Stimulated activated naive CD8-positive, alpha-beta T cell treated with anti-CD3 and anti-CD28 coated beads, Interleukin-15, Interleukin-2, amounts not matched to agents 100 U/mL and 50 U/mL, for 24 hours (primary cell): ENCODE results near the gene PDE4C.
"Not testable (repeated sequence)": the region's sequence is repeated elsewhere in the genome, so short reads cannot be mapped to it uniquely, and the experiment has no call there.

Source experiments
- ATAC-seq: fragments of 150-1000 bp; cut with Tn5 transposase; one replicate; pipeline ENCODE4 v1.10.0; 2021
- DNase-seq: peaks from one replicate; pipeline ENCODE4 v3.0.0; 2021

Gene PDE4C

GRCh38 chr19:18223860-18224524 lies 2.2 kb downstream of the PDE4C start:
- DNase-seq: peak; percentile 63
- ATAC-seq: no peak

DNA sequence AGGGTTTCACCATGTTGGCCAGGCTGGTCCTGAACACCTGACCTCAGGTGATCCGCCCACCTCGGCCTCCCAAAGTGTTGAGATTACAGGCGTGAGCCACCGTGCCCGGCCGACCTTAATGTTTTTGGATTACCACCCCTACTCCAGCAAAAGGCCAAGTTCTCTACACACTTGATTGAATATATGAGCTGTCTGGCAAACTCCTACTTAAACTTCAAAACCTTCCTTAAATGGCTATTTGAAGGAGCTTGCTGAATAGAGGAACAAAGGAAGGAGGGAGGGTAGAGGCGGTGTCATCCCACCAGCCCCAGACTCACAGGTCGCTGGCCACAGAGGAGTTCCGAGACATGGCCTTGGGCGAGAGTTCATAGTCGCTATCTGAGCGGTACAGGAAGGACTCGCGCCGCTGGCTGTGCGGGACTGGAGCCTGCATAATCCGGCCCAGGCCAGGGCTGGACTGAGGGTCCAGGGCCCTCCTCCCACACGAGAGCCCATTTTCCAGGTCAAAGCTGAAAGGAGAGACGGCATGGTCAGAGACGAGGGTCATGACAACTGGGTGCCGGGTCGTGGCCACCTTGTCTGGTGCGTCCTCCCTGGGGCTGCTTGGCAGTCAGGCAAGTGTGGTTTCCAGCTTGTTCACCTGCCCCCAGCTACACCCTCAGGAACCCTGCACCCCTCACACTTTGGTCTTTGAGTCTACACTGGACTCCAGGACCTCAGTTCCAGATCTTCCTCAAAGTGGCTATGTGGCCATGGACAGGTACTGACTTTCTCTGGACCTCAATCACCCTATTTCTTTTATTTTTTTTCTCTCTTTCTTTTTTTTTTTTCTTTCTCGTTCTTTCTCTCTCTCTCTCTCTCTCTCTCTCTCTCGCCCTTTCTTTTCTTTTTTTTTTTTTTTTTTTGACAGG lies 4.2 kb downstream of the PDE4C start:
- ATAC-seq (no peak), DNase-seq (no peak)

GRCh38 chr19:18220632-18221275 lies 5.5 kb downstream of the PDE4C start:
- DNase-seq (no peak), ATAC-seq (no peak)

DNA sequence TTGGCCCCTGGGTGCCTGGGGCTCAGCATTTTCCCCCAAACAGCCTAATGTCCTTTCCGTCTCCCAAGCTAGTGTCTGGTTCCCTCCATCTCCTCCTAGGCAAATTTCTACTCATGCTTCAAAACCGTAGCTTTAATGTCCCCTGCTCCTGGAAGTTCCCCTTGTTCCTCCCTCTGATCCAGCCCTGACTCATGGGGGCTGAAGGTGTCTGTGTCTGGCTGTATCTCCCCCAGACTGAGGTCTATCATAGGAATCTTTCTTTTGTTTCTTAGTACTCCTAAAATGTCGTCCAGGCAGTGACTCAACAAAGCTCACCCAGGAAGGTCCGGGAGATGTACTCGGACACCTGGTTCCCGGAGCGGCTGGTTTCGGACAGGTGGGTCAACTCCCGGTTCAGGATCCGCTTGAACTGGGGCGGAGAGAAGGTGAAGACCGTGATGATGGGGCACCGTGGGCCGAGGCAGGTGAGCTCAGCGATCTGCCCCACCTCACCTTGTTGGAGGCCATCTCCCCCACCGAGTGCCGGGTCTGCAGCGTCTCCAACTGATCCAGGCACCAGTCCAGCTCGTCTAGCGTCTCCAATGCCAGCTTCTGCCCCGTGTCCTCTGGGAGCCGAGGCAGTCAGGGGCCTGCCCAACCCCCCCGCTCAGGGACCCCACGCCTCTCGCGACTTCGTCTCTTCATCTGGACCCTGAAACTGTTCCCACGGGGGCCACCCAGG lies 6.2 kb downstream of the PDE4C start:
- ATAC-seq (no peak), DNase-seq (no peak)

GRCh38 chr19:18218600-18218999 lies 7.6 kb downstream of the PDE4C start:
- ATAC-seq (no peak), DNase-seq (no peak)

DNA sequence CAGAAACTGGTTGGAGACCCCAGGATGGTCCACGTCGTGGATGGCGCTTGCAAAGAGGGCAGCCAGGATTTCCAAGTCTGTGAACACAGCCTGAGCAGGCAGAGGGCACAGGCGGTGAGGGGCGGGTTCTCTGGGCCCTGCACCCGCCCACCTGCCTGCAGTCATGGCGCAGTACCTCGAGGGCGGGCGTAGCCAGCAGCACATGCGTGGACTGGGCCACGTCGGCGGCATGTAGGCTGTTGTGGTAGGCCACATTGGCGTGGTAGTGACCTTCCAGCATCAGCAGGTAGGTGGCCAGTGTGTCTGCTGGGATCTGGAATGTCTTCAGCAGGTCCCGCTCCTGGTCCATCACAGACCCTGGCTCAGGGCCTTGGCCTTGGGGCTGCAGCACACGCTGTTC lies 8.1 kb downstream of the PDE4C start:
- no peak for ATAC-seq
- no peak for DNase-seq

DNA sequence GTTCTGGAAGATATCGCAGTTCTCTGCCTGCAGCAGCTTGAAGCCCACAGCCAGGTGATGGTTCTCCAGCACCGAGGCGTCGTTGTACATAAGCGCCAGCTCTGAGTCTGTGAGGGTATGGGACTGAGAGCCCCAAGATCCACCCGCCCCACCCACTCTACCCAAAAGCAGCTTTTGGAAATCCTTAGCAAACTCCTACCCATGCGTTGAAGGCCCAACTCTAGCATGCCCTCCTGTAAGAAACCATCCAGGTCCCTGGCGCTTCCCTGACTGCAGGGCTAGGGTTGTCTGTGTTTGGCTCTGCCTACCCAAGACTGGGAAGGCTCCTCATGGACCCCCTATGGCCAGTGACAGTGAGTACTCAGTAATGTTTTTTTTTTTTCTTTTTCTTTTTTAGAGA lies 9.4 kb downstream of the PDE4C start:
- DNase-seq: no peak
- ATAC-seq: no peak

DNA sequence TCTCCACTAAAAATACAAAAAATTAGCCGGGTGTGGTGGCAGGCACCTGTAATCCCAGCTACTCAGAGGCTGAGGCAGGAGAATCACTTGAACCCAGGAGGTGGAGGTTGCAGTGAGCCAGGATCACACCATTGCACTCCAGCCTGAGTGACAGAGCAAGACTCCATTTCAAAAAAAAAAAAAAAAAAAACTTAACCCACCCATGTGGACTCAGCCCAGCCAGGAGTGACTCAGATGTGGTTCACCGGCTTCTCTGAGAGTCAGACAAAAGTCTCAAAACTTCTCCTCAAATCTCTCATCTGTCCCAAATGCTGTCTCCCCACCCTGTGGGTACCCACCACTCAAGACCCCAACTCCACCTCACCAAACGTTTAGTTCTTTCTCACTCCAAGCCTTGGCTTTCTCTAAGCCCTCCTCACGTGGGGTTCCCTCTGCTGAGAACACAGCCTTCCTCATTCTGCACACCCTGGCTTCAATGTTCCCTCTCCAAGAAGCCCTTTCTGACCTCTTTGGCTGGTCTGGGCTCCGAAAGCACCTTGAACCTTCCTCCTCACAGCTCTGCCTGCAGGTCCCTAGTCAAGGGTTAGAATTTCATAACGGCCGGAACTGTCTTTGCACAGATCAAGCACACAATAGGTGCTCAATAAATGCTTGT lies 11.3 kb downstream of the PDE4C start:
- DNase-seq (no peak), ATAC-seq (peak; percentile 50)

DNA sequence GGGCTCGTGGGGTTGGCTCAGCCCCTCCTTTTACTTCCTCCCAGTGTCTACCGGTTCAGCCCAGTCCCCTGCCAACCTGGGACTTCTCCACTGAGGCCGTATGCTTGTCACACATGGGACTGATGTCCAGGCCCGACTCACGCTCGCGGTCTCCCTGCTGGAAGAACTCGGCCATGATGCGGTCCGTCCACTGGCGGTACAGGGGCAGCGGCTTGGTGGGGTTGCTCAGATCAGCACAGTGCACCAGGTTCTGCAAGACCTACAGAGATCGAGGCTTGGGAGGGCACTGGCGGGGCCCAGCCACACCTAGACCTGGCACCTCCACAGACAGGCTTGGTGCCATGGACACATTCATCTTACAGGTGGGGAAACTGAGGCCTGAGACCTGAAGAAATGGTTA lies 14.6 kb downstream of the PDE4C start:
- ATAC-seq: no peak
- DNase-seq: no peak

- DNase-seq, ATAC-seq: not testable (repeated sequence)
Observed at GRCh38 chr19:18209912-18210311, 16.3 kb downstream of the PDE4C start.

- DNase-seq: peak; percentile 74
Observed at GRCh38 chr19:18208098-18208951, 17.9 kb downstream of the PDE4C start.

GRCh38 chr19:18206018-18206417 lies 20.2 kb downstream of the PDE4C start:
- ATAC-seq: no peak
- no peak for DNase-seq

More at GRCh38 chr19:18208098-18208951, 17.9 kb downstream of the PDE4C start:
- no peak for ATAC-seq

DNA sequence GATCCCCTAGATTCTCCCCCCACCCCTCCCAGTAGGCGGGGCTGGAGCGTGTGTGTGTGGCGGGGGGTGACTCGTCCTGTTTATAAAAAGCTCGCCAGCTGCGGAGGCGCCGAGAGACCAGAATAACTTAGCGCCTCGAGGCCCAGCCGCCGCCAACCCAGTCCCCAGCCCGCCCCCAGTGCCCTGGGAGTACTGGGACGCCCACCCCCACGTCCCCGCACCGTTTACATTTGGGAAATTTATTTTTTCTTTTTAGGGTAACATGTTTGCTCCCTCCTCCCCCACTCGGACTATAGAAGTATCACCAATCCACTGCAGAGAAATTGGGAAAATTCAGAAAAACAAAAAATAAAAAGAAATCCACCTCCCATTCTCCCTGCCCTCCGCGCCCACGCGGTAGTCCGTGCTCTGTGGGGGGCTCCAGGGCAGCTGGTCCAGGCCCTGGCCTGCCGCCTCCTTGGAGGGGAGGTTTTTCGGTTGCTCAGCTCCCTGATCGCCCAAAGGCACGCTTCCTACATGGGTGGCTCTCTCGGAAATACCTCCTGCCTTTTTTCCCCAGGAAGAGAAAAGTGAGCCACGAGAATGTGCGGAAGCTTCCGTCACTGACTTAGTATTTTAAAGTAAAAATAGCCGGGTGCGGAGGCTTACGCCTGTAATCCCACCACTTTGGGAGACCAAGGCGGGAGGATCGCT lies 20.9 kb downstream of the PDE4C start:
- peak; percentile 67 for DNase-seq

DNA sequence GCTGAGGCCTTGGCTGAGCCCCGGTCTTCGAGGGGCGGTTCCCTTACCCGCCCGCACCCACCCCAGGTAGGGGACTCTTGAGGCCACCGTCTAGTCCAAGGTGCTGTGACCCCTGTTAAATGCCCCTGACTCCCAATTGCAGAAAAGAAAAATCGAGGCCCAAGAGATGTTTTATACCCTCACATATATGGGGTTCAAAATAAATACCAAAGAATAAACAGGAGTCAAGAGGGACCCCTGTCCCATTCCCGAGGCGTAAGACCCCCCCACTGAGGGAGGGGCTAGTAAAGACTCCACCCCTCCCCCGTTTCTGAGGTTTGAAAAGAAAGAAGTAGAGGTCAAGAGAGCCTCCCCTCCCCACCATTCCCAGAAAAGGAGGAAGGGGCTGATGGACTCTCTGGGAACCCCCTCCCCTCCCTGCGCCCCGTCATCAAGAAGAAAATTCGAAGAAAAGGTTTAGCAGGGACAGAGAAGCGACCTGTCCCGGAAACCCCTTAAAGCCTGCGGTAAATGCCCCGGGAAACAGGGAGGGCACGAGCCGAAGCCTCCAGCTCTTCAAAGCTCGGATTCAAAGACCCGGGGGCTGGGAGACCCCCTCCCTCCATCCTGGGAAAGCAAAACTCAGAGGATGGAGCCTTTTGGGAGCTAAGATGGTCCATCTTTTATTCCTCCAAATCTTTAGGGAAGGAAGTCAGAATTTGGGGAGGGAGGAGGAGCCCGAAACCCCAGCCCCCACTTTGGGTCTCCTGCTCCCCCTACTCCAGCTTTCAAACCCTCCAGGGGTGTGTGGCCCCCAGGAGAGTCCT lies 21.6 kb downstream of the PDE4C start:
- peak; percentile 0 for ATAC-seq
- peak; percentile 61 for DNase-seq

More for the DNA sequence above, 20.9 kb downstream of the PDE4C start:
- no peak for ATAC-seq

DNA sequence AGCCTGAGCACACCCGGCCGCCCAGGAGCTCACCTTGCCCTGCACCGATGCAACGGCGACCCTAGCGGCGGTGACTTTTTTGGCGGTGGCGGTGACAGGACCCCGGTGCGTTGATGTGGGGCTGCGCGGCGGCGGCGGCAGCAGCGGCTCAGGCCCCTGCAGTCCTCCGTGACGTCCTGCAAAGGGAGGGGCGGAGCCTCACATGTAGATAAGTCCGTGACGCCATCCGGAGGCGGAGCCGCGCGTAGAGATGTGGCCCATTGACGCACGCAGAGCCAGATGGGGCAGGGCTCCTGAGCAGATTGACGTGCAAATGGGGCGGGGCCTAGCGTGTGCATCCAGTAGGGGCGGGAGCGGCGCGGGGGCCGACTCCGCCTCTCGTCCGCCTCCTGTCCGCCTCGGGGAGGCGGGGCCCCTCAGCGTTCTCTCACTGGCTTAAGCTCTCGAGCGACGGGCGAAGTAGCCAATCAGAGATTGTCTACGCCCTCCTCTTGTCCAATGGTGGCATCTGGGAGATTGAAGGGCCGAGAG lies 22.3 kb downstream of the PDE4C start, which contains the start of gene RAB3A:
RAB3A (minus strand) TSS at position 180 of the 531 bp plus-strand sequence. CDS start 1,302 bp downstream, outside the sequence.
- DNase-seq (peak; percentile 99), ATAC-seq (peak; percentile 95)

GRCh38 chr19:18203408-18203862 lies 22.8 kb downstream of the PDE4C start:
- DNase-seq: peak; percentile 55
- ATAC-seq: no peak

DNA sequence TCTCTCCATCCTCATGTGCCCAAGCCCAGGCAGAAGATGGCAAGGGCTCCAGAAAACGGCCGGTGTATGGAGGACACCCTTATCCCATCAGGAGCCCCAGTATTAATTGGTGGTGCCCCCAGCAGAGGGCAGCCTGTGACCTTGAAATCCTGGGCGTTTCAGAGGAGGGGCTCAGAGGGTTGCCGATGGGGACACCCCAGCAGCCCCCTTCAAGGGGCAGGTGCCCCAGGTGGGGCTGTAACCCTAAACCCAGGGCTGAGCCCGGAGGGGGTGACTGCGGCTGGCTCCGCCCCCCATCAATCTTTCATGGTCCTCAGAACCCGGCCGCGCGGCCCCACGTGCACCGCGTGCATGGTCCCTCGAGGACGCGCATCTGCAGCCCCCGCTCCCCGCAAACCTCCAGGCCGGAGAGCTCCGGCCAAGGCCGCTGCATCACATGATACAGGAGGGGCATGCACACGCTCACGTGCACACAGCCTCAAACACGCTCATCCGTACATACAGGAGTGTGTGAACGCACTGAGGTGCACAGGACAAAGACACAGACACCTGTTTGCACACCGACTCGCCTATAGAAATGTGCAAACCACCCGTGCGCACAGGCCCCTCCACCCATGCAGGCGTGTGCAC lies 23.3 kb downstream of the PDE4C start:
- ATAC-seq (no peak), DNase-seq (peak; percentile 46)

DNA sequence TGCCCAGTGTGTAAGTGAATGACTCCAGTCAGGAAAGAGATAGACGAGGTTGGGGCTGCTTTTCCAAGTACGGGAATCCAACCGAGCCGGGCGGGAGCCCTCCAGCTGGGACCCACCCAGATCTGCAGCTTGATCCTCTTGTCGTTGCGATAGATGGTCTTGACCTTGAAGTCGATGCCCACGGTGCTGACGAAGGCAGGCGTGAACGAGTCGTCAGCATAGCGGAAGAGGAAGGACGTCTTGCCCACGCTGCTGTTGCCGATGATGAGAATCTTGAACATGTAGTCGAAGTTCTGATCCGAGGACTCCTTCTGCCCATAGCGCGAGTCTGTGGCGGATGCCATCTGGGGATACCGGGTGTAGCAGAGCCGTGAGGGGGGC lies 23.9 kb downstream of the PDE4C start:
- DNase-seq (no peak), ATAC-seq (no peak)
